B cell (primary cell): ENCODE data around the gene GPR152. TPM values are rescaled to one million over a fixed set of nuclear protein-coding genes. Genes with fewer than 3 reads are reported as not detected.

Experiments
- ATAC-seq: fragments of 200-7000 bp; cut with Tn5 transposase; one replicate; pipeline ENCODE4 v1.10.0; 2021; ENCODE audit warnings: low read depth, mild to moderate bottlenecking, moderate number of reproducible peaks, moderate library complexity
- CTCF ChIA-PET: fragments of 350-600 bp; sonication (Branson Sonifier 250); formaldehyde crosslinking; loops from one replicate; lab custom pipeline; 2021; ENCODE audit warnings: antibody characterized with exemption, inconsistent platforms; lab: Charles Lee
- POLR2A ChIA-PET: fragments of 350-600 bp; sonication (Branson Sonifier 250); formaldehyde crosslinking; loops from one replicate; lab custom pipeline; 2021; ENCODE audit warnings: antibody characterized with exemption; lab: Charles Lee
- DNase-seq: peaks from one replicate; pipeline ENCODE4 v3.0.0; 2013
- H2AFZ ChIP-seq: 2 replicates; pipeline ENCODE4 v1.6.1; 2012; ENCODE audit warnings: mild to moderate bottlenecking, low read depth, low read length; ENCODE audit not compliant: insufficient read depth, poor library complexity, severe bottlenecking
- H3K27ac ChIP-seq, 2 donors: 1 replicate in 1 of 2; 2 replicates in 1 of 2; pipeline ENCODE4 v1.5.1; 2012 to 2013; ENCODE audit warnings: low read length in 2 of 2, mild to moderate bottlenecking in 2 of 2, moderate library complexity in 1 of 2
- H3K27me3 ChIP-seq, 4 experiments: fragments of 200-600 bp in 1 of 4; sonication (generic) in 1 of 4; replicated peaks in 1 of 4; 1 replicate in 2 of 4; 2 replicates in 2 of 4; pipeline versions ENCODE4 v1.6.1 to v1.7.0; 2013 to 2016; ENCODE audit warnings: low read length in 3 of 4, mild to moderate bottlenecking in 2 of 4, mixed read lengths in 1 of 4, moderate library complexity in 1 of 4; ENCODE audit not compliant: insufficient read depth in 4 of 4, control insufficient read depth in 3 of 4; ENCODE audit errors: control extremely low read depth in 1 of 4
- H3K36me3 ChIP-seq, 2 experiments: replicated peaks in 1 of 2; 1 replicate in 1 of 2; 2 replicates in 1 of 2; pipeline versions ENCODE4 v1.6.1 to v1.7.1; 2013; ENCODE audit warnings: low read length in 1 of 2; ENCODE audit not compliant: insufficient read depth in 2 of 2, control insufficient read depth in 1 of 2; ENCODE audit errors: control extremely low read depth in 1 of 2, extremely low read depth in 1 of 2
- H3K4me1 ChIP-seq, 2 donors: fragments of 200-600 bp in 1 of 2; sonication (generic) in 1 of 2; 1 replicate in 1 of 2; 2 replicates in 1 of 2; pipeline versions ENCODE4 v1.5.1 to v1.6.1; 2013 to 2017; ENCODE audit warnings: low read length in 2 of 2; ENCODE audit not compliant: control insufficient read depth in 2 of 2, insufficient read depth in 2 of 2
- H3K4me2 ChIP-seq: replicated peaks from 2 replicates; pipeline ENCODE3; 2012; ENCODE audit warnings: mild to moderate bottlenecking, low read depth, low read length; ENCODE audit not compliant: poor library complexity, severe bottlenecking
- H3K4me3 ChIP-seq, 5 experiments: fragments of 200-600 bp in 1 of 5; sonication (generic) in 1 of 5; 1 replicate in 3 of 5; 2 replicates in 2 of 5; pipeline versions ENCODE4 v1.5.1 to v1.7.0; 2011 to 2016; ENCODE audit warnings: low read length in 4 of 5, mild to moderate bottlenecking in 4 of 5, low read depth in 2 of 5, control low read depth in 1 of 5, moderate library complexity in 1 of 5; ENCODE audit not compliant: insufficient read depth in 1 of 5; ENCODE audit errors: control extremely low read depth in 1 of 5, extremely low read depth in 1 of 5
- H3K79me2 ChIP-seq: fragments of 200-600 bp; sonication (generic); one replicate; pipeline ENCODE4 v1.6.0; 2016; ENCODE audit warnings: low read length; ENCODE audit not compliant: control insufficient read depth, insufficient read depth
- H3K9ac ChIP-seq: fragments of 200-600 bp; sonication (generic); 2 replicates; pipeline ENCODE4 v1.6.1; 2017; ENCODE audit warnings: mild to moderate bottlenecking, low read length, moderate library complexity
- H3K9me3 ChIP-seq, 3 donors: one replicate each; pipeline versions ENCODE4 v1.6.1 to v1.7.1; 2013; ENCODE audit warnings: low read length in 2 of 3; ENCODE audit not compliant: control insufficient read depth in 2 of 3, insufficient read depth in 1 of 3; ENCODE audit errors: control extremely low read depth in 1 of 3
- H4K20me1 ChIP-seq: 2 replicates; pipeline ENCODE4 v1.6.0; 2012; ENCODE audit warnings: mild to moderate bottlenecking, low read length; ENCODE audit not compliant: insufficient read depth, control insufficient read depth, poor library complexity, severe bottlenecking
- H3K27ac Mint-ChIP-seq: one replicate; pipeline ENCODE4 v1.8.0; 2021; ENCODE audit warnings: mixed read lengths
- H3K27me3 Mint-ChIP-seq: one replicate; pipeline ENCODE4 v1.8.0; 2021; ENCODE audit warnings: mixed read lengths
- H3K4me1 Mint-ChIP-seq: one replicate; pipeline ENCODE4 v1.8.0; 2021; ENCODE audit warnings: mixed read lengths
- H3K4me3 Mint-ChIP-seq: one replicate; pipeline ENCODE4 v1.8.0; 2021; ENCODE audit warnings: mixed read lengths
- H3K9me3 Mint-ChIP-seq: one replicate; pipeline ENCODE4 v1.8.0; 2022; ENCODE audit warnings: mixed read lengths; ENCODE audit not compliant: insufficient read depth
- EZH2 ChIP-seq: IDR thresholded peaks from 2 replicates; pipeline ENCODE4 v1.6.1; 2012; ENCODE audit warnings: borderline replicate concordance, low read depth, mild to moderate bottlenecking, moderate library complexity, low read length; ENCODE audit not compliant: insufficient read depth, poor library complexity, severe bottlenecking
- WGBS: methylation state at CpG from one replicate; pipeline ENCODE4 v1.1.5; 2013; ENCODE audit warnings: missing lambda C conversion rate; ENCODE audit not compliant: insufficient coverage; 5-methylcytosine and 5-hydroxymethylcytosine counted together
- intact Hi-C: fragments of 100-400 bp; cut with micrococcal nuclease; formaldehyde crosslinking; loops from one replicate; pipeline ENCODE4 v1.10.0; 2022
- polyA minus RNA-seq: library from RNA; depleted of rRNA, polyadenylated mRNA; stranded (reverse); fragments of >200 nt; gene quantifications from 2 replicates; pipeline ENCODE4 v1.2.3, GENCODE V29; 2012
- polyA plus RNA-seq: library from polyadenylated mRNA; depleted of rRNA; stranded (reverse); fragments of >200 nt; gene quantifications from 2 replicates; pipeline ENCODE4 v1.2.3, GENCODE V29; 2012
- total RNA-seq, 2 donors: library from RNA; stranded (reverse); fragments of 120-200 nt in 1 of 2; gene quantifications; 1 replicate in 1 of 2; 2 replicates in 1 of 2; pipeline versions ENCODE4 v1.2.3 to v1.2.4, GENCODE V29; 2013 to 2022
- TF ChIP-seq, protein P1 (sequence below): fragments of 200-600 bp; IDR thresholded peaks from one replicate; pipeline ENCODE4 v1.8.0; 2022; ENCODE audit warnings: antibody characterized with exemption, mild to moderate bottlenecking

The GPR152 gene
- total RNA-seq: not detected in 2 replicates
- total RNA-seq (2013): not detected
- 0.24 TPM in 1 of 2 replicates, not detected in the other for polyA plus RNA-seq
- 0.36 and 0.69 TPM in 2 replicates for polyA minus RNA-seq

DNA sequence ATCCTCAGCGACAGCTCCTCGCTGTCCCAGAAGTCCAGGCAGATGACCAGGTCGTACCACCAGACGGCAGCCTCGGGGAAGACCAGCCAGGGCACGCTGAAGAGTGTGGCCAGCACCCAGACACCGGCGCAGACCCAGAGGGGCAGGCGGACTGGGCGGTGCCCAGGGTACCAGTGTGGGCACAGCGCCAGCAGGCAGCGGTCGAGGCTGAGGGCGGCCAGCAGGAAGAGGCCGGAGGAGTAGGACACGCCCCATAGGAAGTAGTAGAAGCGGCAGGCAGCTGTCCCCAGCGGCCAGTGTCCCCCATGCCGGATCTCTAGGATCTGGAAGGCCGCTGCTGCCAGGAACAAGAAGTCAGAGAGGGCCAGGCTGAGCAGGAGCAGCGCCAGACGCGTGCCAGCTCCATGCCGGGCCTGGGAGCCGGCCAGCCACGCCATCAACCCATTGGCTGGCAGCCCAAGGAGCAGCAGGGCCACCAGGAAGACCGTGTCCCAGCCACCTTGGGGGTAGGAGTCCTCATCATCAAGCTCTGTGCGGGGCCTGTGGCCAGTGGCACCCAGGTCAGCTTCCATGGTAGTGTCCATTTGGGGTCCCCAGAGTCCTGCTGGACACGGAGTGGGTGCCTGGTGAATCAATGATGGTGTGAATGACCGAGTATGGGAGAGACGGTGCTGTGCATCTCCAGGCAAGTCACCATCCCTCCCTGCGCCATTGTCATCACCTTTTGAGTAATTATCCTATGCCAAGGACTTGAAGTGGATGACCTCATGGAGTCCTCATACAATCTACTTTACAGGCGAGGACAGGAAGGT, at the start of gene GPR152:
GPR152 (minus strand) TSS at position 589 of the 812 bp plus-strand sequence; CDS start at position 584, 5 bp downstream.
- H3K9me3 Mint-ChIP-seq: no peaks in the 10 kb centered on the region
- Histone ChIP-seq H4K20me1 (no peaks in the 10 kb centered on the region), H3K9me3 (no peaks in the 10 kb centered on the region), H3K79me2 (peaks cover 69% of the 10 kb centered on the region), H3K4me1 (peaks cover 48 to 86% of the 10 kb centered on the region in 2 donors), H3K36me3 (no peaks in the 10 kb centered on the region), H3K4me2 (no peak within 1 kb of the TSS), H2AFZ (no peak within 1 kb of the TSS), H3K4me3 (no peak within 1 kb of the TSS), H3K27me3 (no peaks in the 10 kb centered on the region), H3K27ac (no peak within 1 kb of the TSS), H3K9ac (no peak within 1 kb of the TSS)
- H3K4me3 Mint-ChIP-seq: no peak within 1 kb of the TSS
- WGBS: 94% methylated on average over 30 of the region's 33 CpGs
- POLR2A ChIA-PET: interaction anchor here (0.6 to 9.6 kb wide), 6 partner anchors 7 to 61 kb away, joined by 3 to 110 read pairs (median 4); partner anchors contain the start of genes PTPRCAP, RAD9A and TMEM134
- TF ChIP-seq, protein P1, sequence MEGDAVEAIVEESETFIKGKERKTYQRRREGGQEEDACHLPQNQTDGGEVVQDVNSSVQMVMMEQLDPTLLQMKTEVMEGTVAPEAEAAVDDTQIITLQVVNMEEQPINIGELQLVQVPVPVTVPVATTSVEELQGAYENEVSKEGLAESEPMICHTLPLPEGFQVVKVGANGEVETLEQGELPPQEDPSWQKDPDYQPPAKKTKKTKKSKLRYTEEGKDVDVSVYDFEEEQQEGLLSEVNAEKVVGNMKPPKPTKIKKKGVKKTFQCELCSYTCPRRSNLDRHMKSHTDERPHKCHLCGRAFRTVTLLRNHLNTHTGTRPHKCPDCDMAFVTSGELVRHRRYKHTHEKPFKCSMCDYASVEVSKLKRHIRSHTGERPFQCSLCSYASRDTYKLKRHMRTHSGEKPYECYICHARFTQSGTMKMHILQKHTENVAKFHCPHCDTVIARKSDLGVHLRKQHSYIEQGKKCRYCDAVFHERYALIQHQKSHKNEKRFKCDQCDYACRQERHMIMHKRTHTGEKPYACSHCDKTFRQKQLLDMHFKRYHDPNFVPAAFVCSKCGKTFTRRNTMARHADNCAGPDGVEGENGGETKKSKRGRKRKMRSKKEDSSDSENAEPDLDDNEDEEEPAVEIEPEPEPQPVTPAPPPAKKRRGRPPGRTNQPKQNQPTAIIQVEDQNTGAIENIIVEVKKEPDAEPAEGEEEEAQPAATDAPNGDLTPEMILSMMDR: no peak
- TF ChIP-seq EZH2: no peak
- ATAC-seq (no peak), DNase-seq (no peak)
- intact Hi-C loops: no loop called here
- no peaks in the 10 kb centered on the region for H3K27me3 Mint-ChIP-seq
- H3K4me1 Mint-ChIP-seq: peaks cover 44% of the 10 kb centered on the region
- H3K27ac Mint-ChIP-seq: peak within 1 kb of the TSS; percentile 81
- CTCF ChIA-PET: interaction anchor here (0.6 to 1.5 kb wide), 3 partner anchors 15 to 131 kb away, joined by 3 to 4 read pairs (median 3); partner anchors contain the start of gene PTPRCAP

DNA sequence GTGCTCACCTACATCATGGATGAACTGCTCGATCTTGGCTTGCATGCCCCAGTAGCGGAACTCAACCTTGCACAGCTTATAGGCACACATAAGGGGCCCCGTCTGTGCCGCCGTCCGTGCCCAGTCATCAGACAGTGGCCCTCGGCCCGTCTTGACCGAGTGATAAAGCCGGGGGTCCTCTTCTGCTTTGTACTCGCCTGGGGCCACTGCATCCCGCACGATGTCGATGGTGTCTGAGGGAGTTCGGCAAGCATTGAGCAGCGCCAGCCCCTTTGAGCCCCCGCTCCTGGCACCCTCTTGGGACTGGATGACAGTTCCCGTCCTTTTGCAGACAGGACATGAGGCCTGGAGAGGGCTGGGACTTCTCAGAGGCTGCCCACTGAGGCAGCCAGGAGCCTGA, 49.3 kb upstream of the GPR152 start:
- WGBS: 99% methylated on average over 18 of the region's 18 CpGs
- Histone ChIP-seq H3K4me2 (no peak overlapping the region), H2AFZ (no peak overlapping the region), H3K4me3 (no peak overlapping the region), H3K9me3 (no peaks in the 10 kb centered on the region), H3K36me3 (peaks cover 0 to 67% of the 10 kb centered on the region in 2 experiments), H3K27ac (no peak overlapping the region), H4K20me1 (peaks cover 70% of the 10 kb centered on the region), H3K4me1 (peaks cover 26 to 32% of the 10 kb centered on the region in 2 donors), H3K27me3 (no peaks in the 10 kb centered on the region), H3K9ac (no peak overlapping the region), H3K79me2 (peaks cover 39% of the 10 kb centered on the region)
- DNase-seq (no peak), ATAC-seq (no peak)
- H3K4me3 Mint-ChIP-seq: no peak overlapping the region
- TF ChIP-seq EZH2: no peak
- intact Hi-C loops: no loop called here
- H3K9me3 Mint-ChIP-seq: no peaks in the 10 kb centered on the region
- POLR2A ChIA-PET: no interaction called here
- no peaks in the 10 kb centered on the region for H3K27me3 Mint-ChIP-seq
- CTCF ChIA-PET: interaction anchor here (1.4 kb wide), 1 partner anchor 120 kb away, joined by 3 read pairs; no protein-coding TSS in a partner anchor
- H3K27ac Mint-ChIP-seq: no peak overlapping the region
- peaks cover 35% of the 10 kb centered on the region for H3K4me1 Mint-ChIP-seq
